ENCODE data around the gene MRPL11.

Gene MRPL11

DNA sequence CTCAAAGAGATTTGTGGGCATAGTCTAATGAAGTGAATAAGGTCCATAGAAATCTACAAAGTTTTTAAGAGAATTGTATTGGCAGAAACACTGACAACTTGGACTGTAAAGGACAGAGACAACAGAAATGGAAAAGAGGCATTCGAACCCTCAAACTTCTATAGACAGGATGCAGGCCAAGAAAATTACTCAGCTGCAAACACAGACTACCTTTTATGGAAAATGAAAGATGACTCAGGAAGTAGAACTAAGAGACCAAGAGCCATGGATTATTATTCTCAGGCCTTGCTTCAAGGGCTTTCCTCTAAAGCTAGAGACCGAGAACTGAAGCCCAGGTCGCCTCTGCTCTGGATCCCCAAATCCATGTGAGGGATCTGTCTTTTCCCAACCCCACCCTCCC lies 24.3 kb upstream of the MRPL11 start:
- TF ChIP-seq, protein P1, sequence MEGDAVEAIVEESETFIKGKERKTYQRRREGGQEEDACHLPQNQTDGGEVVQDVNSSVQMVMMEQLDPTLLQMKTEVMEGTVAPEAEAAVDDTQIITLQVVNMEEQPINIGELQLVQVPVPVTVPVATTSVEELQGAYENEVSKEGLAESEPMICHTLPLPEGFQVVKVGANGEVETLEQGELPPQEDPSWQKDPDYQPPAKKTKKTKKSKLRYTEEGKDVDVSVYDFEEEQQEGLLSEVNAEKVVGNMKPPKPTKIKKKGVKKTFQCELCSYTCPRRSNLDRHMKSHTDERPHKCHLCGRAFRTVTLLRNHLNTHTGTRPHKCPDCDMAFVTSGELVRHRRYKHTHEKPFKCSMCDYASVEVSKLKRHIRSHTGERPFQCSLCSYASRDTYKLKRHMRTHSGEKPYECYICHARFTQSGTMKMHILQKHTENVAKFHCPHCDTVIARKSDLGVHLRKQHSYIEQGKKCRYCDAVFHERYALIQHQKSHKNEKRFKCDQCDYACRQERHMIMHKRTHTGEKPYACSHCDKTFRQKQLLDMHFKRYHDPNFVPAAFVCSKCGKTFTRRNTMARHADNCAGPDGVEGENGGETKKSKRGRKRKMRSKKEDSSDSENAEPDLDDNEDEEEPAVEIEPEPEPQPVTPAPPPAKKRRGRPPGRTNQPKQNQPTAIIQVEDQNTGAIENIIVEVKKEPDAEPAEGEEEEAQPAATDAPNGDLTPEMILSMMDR (IDR thresholded peaks at IDR 0.05), result no peak
- Mint-ChIP-seq H3K27me3 (ENCODE audit: low read depth, poor library complexity) (peaks cover 23% of the 10 kb centered on the region), H3K9me3 (peaks cover 24% of the 10 kb centered on the region), H3K4me1 (peaks cover 19% of the 10 kb centered on the region), H3K27ac (no peak overlapping the region), H3K4me3 (no peak overlapping the region), H3K36me3 (ENCODE audit: low read depth) (no peaks in the 10 kb centered on the region)
- no peak for DNase-seq

DNA sequence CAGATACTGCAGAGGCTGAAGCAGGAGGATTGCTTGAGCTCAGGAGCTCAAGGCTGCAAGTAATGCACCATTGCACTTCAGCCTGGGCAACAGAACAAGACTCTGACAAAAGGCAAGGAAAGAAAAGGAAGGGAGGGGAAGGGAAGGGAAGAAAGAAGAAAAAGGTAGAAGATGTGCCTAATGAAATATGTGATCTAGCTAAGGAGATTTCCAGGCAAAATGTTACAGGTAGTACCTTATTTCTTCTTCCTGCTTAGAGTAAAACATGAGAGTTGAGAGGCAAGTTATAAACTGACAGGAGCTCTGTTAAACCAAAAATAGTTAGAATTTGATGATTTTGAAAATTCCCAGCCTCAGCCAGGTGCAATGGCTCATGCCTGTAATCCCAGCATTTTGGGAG lies 23.4 kb upstream of the MRPL11 start:
- H3K4me3 Mint-ChIP-seq, result no peak overlapping the region
- H3K36me3 Mint-ChIP-seq (ENCODE audit: low read depth), result no peaks in the 10 kb centered on the region
- no peak overlapping the region for H3K27ac Mint-ChIP-seq
- TF ChIP-seq, protein P1 (IDR thresholded peaks at IDR 0.05), result no peak
- H3K9me3 Mint-ChIP-seq, result peaks cover 24% of the 10 kb centered on the region
- H3K27me3 Mint-ChIP-seq (ENCODE audit: low read depth, poor library complexity), result peaks cover 21% of the 10 kb centered on the region
- H3K4me1 Mint-ChIP-seq, result peaks cover 11% of the 10 kb centered on the region
- no peak for DNase-seq

DNA sequence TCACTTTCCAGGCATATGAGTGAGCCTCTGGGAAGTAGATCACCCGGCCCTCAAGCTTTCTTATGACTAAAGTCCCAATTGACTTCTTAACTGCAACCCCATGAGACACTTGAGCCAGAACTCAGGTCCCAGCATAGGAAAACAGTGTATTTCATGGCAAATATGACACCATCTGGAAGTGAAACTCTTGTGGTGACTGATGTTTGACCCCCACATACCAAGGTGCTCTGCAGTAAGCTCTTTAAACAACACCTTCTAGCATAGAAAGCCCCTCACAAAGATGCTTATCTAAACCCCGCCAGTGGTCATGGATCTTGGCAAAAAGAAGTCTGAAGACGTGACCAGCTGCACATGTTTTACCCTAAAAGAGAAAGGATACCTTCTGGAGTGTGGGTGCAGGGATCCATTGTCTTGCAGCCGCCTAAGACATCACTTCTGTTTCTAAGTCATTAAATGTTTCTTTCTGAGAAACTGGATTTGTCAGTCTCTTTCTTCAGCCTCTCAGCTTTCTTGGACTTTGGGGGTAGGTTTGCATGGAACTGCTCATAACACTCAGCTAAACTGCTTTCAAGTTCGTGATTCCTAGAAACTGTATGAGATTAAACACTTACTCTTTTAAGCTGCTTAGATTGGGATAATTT lies 20.6 kb upstream of the MRPL11 start:
- H3K4me3 Mint-ChIP-seq, result no peak overlapping the region
- DNase-seq, result no peak
- H3K27ac Mint-ChIP-seq, result no peak overlapping the region
- H3K36me3 Mint-ChIP-seq (ENCODE audit: low read depth), result no peaks in the 10 kb centered on the region
- H3K4me1 Mint-ChIP-seq, result peaks cover 12% of the 10 kb centered on the region
- TF ChIP-seq, protein P1 (IDR thresholded peaks at IDR 0.05), result no peak
- peaks cover 24% of the 10 kb centered on the region for H3K9me3 Mint-ChIP-seq
- H3K27me3 Mint-ChIP-seq (ENCODE audit: low read depth, poor library complexity), result peaks cover 30% of the 10 kb centered on the region

DNA sequence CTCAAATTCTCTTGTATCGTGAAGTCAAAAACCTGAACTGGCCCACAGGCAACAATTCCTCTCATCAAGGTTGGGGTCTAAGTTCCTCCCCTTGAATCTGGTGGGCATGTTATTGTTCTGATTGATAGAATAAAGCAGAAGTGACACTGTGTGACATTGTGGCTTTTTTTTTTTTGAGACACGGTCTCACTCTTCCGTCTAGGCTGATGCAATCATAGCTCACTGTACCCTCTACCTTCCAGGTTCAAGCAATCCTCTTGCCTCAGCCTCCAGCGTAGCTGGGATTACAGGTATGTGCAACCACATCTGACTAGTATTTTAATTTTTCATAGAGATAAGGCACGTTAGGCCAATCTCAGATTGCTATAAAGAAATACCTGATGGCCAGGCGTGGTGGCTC lies 19.2 kb upstream of the MRPL11 start:
- no peak overlapping the region for H3K4me3 Mint-ChIP-seq
- no peaks in the 10 kb centered on the region for H3K36me3 Mint-ChIP-seq (ENCODE audit: low read depth)
- TF ChIP-seq, protein P1 (IDR thresholded peaks at IDR 0.05), result no peak
- H3K27ac Mint-ChIP-seq, result no peak overlapping the region
- peaks cover 18% of the 10 kb centered on the region for H3K4me1 Mint-ChIP-seq
- H3K27me3 Mint-ChIP-seq (ENCODE audit: low read depth, poor library complexity), result peaks cover 32% of the 10 kb centered on the region
- no peak for DNase-seq
- H3K9me3 Mint-ChIP-seq, result peaks cover 15% of the 10 kb centered on the region

DNA sequence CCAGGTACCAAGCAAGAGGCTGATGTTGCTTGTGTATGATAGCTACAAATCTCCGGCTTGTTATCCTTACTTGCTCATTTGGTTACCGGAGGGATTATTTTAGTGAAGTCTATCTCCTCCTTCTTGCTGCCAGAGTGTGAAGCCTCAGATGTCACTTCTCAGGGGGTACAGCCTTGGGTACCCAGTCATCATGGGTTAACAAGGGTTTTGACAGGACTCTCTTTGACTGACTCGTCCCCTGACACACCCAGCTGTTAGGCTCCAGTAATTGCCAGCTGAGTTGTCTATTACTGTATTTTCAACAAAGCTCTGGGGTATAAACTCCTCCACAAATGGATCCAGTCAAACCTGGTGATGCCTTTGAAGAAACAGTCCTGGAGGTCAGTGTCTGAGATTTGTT lies 16.2 kb upstream of the MRPL11 start:
- Mint-ChIP-seq H3K4me1 (peaks cover 18% of the 10 kb centered on the region), H3K36me3 (ENCODE audit: low read depth) (no peaks in the 10 kb centered on the region), H3K27ac (no peak overlapping the region), H3K9me3 (peaks cover 13% of the 10 kb centered on the region), H3K4me3 (no peak overlapping the region), H3K27me3 (ENCODE audit: low read depth, poor library complexity) (peaks cover 37% of the 10 kb centered on the region)
- TF ChIP-seq, protein P1 (IDR thresholded peaks at IDR 0.05), result no peak
- no peak for DNase-seq

DNA sequence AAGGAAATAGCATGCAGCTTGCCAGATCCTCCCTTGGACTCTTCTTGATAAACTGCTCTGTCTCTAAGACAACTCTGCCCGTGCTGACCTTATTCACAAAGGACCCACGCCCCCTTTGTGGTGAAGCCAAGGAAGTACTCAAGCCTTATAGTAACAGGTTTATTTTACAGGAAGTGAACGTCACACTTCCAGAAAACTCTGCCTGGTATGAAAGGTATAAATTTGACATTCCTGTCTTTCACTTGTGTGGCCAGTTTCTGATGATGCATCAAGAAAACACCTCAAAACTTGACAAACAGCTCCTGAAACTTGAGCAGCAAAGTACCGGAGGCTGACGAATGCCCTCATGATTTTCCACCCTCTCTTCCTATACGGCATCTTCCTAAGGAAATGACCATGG lies 15.6 kb upstream of the MRPL11 start:
- Mint-ChIP-seq H3K4me3 (no peak overlapping the region), H3K27ac (no peak overlapping the region), H3K9me3 (peaks cover 13% of the 10 kb centered on the region), H3K27me3 (ENCODE audit: low read depth, poor library complexity) (peaks cover 32% of the 10 kb centered on the region), H3K36me3 (ENCODE audit: low read depth) (no peaks in the 10 kb centered on the region), H3K4me1 (peaks cover 18% of the 10 kb centered on the region)
- no peak for DNase-seq
- TF ChIP-seq, protein P1 (IDR thresholded peaks at IDR 0.05), result no peak
